B cell (primary cell): ENCODE data around the gene KRT20.

Experiments
- CTCF ChIP-seq: fragments of 200-600 bp; IDR thresholded peaks from one replicate; pipeline ENCODE4 v1.8.0; 2022; ENCODE audit warnings: antibody characterized with exemption, mild to moderate bottlenecking
- EZH2 ChIP-seq: IDR thresholded peaks from 2 replicates; pipeline ENCODE4 v1.6.1; 2012; ENCODE audit warnings: borderline replicate concordance, low read depth, mild to moderate bottlenecking, moderate library complexity, low read length; ENCODE audit not compliant: insufficient read depth, poor library complexity, severe bottlenecking

- TF ChIP-seq EZH2: no peak
- TF ChIP-seq CTCF: no peak
These were observed 20.2 kb downstream of the KRT20 start for GRCh38 chr17:40864661-40865390.
